DMS153 treated with DMSO at 0.1 percent for 48 hours (cell line): ENCODE data around the gene SYNGAP1.

ENCODE experiments used
- DNase-seq: peaks from one replicate; lab custom pipeline; 2025; ENCODE audit not compliant: unreplicated experiment; lab: John Stamatoyannopoulos, UW

Gene SYNGAP1

GRCh38 chr6:33434961-33435360 lies 15.1 kb downstream of the SYNGAP1 start:
- DNase-seq, result no peak

DNA sequence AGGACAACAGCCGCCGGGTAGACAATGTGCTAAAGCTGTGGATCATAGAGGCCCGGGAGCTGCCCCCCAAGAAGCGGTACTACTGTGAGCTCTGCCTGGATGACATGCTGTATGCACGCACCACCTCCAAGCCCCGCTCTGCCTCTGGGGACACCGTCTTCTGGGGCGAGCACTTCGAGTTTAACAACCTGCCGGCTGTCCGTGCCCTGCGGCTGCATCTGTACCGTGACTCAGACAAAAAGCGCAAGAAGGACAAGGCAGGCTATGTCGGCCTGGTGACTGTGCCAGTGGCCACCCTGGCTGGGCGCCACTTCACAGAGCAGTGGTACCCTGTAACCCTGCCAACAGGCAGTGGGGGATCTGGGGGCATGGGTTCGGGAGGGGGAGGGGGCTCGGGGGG lies 17.8 kb downstream of the SYNGAP1 start:
- no peak for DNase-seq

- DNase-seq, result no peak
These were observed 19.2 kb downstream of the SYNGAP1 start for GRCh38 chr6:33438978-33439594.

DNA sequence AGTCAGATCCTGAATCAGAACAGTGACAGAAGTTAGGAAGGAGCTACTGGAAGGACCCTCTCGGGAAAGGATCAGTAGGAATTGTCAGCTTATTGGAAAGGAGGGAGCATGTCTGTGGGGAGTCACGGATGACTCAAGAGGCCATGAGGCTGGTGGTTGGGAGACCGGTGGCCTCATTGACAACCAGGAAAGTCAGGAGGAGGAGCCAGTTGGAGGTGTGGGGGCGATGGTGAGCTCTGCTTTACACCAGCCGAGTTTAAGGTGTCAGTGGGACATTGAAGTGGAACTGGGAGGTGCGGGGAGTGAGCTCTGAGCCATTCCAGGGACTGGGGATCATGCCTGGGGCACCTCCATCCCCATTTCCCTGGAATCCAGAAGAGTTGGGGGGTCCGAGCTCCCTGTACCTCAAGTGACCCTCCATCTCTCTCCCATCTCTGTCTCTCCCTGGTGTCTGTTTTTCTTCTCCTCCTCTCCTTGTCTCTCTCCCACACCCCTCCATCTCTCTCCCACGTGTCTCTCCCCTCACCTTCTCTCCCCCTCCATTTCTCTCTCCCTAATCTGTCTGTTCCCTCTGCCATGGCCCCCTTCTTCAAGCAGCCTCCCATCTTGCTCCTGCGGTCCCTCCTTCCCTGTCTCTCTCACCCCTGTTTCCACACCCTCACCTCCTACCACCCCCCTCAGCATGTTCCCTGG lies 20.2 kb downstream of the SYNGAP1 start:
- no peak for DNase-seq

DNA sequence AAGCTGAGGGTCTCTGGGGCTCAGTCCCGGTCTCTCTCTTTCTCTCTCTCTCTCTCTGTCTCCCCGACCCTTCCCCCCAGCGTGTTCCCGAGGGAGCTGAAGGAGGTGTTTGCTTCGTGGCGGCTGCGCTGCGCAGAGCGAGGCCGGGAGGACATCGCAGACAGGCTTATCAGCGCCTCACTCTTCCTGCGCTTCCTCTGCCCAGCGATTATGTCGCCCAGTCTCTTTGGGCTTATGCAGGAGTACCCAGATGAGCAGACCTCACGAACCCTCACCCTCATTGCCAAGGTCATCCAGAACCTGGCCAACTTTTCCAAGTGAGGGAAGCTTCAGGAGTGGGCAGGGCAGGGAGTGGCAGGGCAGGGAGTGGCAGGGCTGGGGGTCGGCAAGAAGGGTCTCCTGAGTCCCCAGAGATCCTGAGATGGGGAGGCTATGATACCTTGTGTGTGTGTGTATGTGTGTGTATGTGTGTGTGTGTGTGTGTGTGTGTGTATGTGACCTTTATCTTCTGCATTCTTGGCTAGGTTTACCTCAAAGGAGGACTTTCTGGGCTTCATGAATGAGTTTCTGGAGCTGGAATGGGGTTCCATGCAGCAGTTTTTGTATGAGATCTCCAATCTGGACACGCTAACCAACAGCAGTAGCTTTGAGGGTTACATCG lies 20.9 kb downstream of the SYNGAP1 start:
- no peak for DNase-seq

DNA sequence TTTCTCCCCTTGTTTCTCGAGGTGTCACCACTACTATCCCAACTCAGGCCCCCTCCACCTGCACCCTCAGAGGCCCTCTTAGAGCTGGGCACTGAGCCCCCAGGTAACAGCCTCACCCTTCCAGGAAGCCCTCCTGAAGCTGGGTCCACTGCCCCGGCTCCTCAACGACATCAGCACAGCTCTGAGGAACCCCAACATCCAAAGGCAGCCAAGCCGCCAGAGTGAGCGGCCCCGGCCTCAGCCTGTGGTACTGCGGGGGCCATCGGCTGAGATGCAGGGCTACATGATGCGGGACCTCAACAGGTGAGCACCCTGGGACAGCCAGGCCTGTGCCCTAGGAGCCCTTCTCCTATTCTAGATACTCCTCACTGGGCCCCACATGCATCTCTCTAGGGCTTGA lies 21.6 kb downstream of the SYNGAP1 start:
- DNase-seq, result no peak

DNA sequence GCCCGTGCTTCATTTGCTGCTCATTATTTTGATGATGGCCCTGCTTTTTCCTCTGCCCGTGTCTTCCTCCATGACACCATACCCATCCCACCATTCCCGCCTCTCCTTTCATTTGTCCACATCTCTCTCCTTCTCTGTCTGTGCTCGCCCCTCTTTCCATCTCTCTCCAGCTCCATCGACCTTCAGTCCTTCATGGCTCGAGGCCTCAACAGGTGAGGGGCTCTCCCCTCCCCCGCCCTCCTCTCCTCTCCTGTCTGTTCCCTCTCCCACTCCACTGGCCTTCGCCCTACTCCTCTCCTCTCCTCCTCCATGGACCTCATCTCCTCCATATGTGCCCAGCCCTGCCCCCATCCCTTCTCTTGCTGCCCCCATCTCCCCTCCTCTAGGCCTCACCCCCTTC lies 22.4 kb downstream of the SYNGAP1 start:
- no peak for DNase-seq

DNA sequence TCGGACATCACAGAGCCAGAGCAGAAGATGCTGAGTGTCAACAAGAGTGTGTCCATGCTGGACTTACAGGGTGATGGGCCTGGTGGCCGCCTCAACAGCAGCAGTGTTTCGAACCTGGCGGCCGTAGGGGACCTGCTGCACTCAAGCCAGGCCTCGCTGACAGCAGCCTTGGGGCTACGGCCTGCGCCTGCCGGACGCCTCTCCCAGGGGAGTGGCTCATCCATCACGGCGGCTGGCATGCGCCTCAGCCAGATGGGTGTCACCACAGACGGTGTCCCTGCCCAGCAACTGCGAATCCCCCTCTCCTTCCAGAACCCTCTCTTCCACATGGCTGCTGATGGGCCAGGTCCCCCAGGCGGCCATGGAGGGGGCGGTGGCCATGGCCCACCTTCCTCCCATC lies 23.2 kb downstream of the SYNGAP1 start:
- DNase-seq, result no peak

DNA sequence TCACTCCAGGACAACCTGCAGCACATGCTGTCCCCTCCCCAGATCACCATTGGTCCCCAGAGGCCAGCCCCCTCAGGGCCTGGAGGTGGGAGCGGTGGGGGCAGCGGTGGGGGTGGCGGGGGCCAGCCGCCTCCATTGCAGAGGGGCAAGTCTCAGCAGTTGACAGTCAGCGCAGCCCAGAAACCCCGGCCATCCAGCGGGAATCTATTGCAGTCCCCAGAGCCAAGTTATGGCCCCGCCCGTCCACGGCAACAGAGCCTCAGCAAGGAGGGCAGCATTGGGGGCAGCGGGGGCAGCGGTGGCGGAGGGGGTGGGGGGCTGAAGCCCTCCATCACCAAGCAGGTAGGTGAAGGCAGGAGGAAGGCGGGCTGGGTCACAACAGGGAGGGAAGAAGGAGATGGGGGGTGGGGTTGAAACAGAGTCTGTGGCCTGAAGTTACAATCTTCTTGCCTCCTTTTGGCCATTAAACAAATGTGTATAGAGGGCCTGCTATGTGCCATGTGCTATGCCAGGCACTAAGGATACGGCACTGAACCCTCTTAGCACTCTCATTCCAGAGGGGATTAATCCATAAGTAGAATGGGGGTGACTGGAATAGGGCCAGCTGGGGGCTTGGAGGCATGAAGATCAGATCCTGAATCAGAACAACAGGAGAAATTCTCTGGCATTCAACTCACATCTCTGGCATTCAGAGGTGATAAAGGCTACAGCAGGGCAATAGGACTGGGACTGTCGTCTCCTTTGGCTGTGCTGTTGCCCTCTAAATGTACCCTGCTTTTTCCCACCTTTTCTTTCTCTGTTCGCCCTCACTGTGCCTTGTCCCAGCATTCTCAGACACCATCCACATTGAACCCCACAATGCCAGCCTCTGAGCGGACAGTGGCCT lies 24.0 kb downstream of the SYNGAP1 start:
- DNase-seq, result no peak

- DNase-seq, result no peak
These were observed 25.3 kb downstream of the SYNGAP1 start for GRCh38 chr6:33445119-33445603.

DNA sequence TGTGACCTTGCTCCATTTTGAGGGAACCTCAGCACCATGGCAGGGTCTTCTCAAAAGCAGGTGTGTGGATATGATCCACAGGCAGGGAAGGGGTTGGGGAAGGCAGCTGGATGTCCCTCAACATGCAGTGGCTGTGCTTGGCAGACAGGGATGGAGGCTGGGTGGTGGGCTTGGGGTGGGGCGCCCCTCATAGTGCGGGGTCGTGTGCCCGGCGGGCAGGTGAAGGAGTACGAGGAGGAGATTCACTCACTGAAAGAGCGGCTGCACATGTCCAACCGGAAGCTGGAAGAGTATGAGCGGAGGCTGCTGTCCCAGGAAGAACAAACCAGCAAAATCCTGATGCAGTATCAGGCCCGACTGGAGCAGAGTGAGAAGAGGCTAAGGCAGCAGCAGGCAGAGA lies 26.5 kb downstream of the SYNGAP1 start:
- DNase-seq, result no peak

GRCh38 chr6:33450434-33450833 lies 30.6 kb downstream of the SYNGAP1 start:
- no peak for DNase-seq

DNA sequence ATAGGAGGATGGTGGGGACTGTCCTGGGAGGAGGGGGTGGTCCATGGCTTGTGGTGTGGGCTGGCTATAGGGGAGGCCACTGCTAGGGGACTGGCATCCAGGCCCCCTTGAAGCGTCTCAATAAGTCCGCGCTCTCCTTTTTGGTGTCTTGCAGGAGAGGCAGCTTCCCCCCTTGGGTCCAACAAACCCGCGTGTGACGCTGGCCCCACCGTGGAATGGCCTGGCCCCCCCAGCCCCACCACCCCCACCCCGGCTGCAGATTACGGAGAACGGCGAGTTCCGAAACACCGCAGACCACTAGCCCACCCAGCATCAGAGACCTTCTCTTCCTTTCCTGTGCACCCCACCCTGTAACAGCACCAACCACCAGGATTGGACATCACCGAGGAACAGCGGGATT lies 31.7 kb downstream of the SYNGAP1 start:
- no peak for DNase-seq

- DNase-seq, result no peak
These were observed 32.6 kb downstream of the SYNGAP1 start for GRCh38 chr6:33452496-33452895.

- DNase-seq, result no peak
These were observed 33.6 kb downstream of the SYNGAP1 start for GRCh38 chr6:33453393-33454008.

DNA sequence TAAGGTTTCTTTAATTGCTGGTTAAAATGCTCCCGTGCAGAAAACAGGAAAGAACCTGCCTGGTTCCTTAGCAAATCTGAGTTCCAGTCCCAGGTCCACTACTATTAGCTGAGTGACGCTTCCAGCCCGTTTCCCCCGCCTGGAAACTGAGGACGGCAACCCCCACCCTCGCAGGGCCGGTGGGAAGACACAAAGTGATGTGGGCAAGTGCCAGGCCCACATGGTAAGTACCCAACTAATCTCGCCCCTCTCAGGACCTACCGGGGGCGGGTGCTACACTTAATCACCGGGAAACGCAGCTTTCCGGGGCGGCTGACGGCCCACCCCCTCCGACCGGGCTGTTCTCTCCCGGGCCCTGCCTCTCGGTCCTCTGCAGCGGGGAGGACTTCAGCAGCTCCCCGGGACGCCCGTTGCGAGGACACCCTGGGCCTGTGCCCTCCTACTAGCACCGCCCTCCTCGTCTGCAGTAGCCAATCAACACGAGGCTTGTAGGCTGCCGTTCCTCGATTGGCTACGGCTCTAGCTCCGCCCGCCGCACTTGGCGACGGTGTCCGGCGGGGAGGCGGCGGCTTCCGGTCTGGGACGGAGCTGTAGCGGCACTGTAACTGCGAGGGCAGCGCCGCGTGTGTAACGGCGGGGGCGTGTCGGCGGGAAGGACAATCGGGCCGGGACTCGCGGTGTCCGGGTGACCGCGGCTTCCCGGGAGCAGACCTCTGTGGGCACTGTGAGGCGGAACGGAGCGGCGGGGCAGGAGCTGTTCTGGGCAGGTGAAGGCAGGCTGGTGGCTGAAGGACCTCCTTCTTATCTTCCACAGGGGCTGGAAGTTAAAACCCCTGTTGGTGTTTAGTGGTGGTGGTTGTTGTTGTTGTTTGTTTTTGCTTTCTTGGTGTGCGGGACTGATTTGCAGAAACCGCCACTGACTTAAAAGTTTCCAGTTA lies 34.4 kb downstream of the SYNGAP1 start, which contains the start of gene ZBTB9:
Gene ZBTB9 (plus strand): TSS at position 568 of the 938 bp plus-strand sequence. CDS start 525 bp downstream, outside the sequence.
- peak; percentile 81 for DNase-seq

- DNase-seq, result no peak
These were observed 35.2 kb downstream of the SYNGAP1 start for GRCh38 chr6:33455051-33455450.

GRCh38 chr6:33456156-33456555 lies 36.3 kb downstream of the SYNGAP1 start:
- DNase-seq, result no peak

GRCh38 chr6:33458676-33459075 lies 38.8 kb downstream of the SYNGAP1 start:
- no peak for DNase-seq

- DNase-seq, result no peak
These were observed 39.4 kb downstream of the SYNGAP1 start for GRCh38 chr6:33459226-33459625.
